Neuron (in vitro differentiated cells): Measurements from ENCODE around the gene PRKCE.

Experiments used
- H2AFZ ChIP-seq: one replicate; pipeline ENCODE4 v1.6.1; 2013; ENCODE audit warnings: low read depth, mild to moderate bottlenecking, inconsistent platforms, low read length, moderate library complexity
- H3K27me3 ChIP-seq: one replicate; pipeline ENCODE4 v1.6.1; 2013; ENCODE audit warnings: low read length; ENCODE audit not compliant: insufficient read depth
- H3K36me3 ChIP-seq: one replicate; pipeline ENCODE4 v1.6.1; 2013; ENCODE audit warnings: low read length; ENCODE audit not compliant: insufficient read depth
- H3K4me1 ChIP-seq: one replicate; pipeline ENCODE4 v1.6.1; 2013; ENCODE audit warnings: low read length; ENCODE audit not compliant: insufficient read depth
- H3K4me3 ChIP-seq: 2 replicates; pipeline ENCODE4 v1.5.1; 2013; ENCODE audit warnings: mild to moderate bottlenecking, low read length, moderate library complexity
- H3K9me3 ChIP-seq: one replicate; pipeline ENCODE4 v1.6.1; 2013; ENCODE audit warnings: low read length

PRKCE gene

DNA sequence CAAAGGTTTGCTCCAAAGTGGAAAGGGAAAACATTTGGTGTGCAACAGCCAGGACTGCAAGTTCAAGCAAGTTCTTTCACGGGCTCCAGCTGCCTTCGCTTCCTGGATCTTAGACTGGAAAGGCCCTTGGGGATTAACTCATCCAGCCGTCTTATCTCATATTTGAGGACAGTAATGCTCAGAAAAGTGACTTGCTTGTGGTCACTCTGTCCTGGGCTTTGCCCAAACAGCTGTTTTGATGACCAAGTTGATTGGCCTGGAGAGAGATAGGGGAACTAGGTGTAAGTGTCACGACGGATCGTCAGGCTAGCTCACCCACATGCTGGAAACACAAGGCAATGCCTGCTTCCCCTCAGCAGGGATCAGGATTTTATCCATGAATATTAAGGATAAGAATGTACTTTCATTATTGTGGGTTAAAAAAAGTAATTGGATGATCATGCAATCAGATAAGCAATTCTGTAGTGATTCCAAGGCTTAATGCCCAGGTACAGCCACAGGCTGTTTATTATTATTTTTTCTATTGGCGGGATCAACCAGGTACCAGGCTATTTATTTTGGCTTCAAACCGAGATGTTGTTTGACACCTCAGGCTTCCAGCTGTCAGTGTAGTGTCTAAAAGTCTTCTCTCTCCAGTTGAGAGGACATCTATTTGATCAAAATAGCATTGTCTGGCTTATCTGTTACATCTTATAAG, 483.2 kb downstream of the PRKCE start:
- no peaks in the 10 kb centered on the region for H3K36me3 ChIP-seq
- H3K4me3 ChIP-seq = no peak overlapping the region
- H3K27me3 ChIP-seq = no peaks in the 10 kb centered on the region

DNA sequence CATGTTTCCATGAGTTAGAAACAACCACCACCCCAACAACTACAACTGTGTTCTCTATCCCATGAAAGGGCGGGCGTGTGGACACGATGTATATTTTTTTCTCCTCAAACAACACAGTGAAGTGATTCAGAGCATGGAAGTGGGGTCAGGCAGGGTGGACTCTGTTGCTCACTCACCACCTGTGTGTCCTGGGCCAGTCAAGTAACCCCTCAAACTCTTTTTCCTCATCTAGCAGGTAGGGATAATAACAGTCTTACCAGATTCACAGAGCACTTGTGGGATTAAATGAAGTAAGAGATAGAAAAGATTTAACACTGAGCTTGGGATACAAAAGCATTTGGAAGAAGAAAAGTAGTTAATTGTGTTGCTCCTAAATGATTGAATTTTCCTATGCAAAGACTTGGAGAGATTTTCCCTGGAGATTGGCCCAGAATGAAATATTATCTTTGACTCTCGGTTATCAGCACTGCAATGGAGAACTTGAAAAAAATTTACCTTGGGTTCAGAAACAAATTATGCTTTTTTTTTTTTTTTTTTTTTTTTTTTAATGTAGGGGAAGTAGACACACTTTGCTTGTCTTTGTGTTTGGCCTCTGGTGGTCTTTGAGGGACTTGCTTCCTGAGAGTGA, 483.9 kb downstream of the PRKCE start:
- Histone ChIP-seq H3K27me3 (no peaks in the 10 kb centered on the region), H3K36me3 (no peaks in the 10 kb centered on the region), H3K4me3 (no peak overlapping the region), H3K9me3 (no peaks in the 10 kb centered on the region), H2AFZ (no peak overlapping the region), H3K4me1 (peaks cover 10% of the 10 kb centered on the region)

More for the DNA sequence above, 483.2 kb downstream of the PRKCE start:
- peaks cover 10% of the 10 kb centered on the region for H3K4me1 ChIP-seq
- H3K9me3 ChIP-seq = no peaks in the 10 kb centered on the region
- H2AFZ ChIP-seq = no peak overlapping the region

DNA sequence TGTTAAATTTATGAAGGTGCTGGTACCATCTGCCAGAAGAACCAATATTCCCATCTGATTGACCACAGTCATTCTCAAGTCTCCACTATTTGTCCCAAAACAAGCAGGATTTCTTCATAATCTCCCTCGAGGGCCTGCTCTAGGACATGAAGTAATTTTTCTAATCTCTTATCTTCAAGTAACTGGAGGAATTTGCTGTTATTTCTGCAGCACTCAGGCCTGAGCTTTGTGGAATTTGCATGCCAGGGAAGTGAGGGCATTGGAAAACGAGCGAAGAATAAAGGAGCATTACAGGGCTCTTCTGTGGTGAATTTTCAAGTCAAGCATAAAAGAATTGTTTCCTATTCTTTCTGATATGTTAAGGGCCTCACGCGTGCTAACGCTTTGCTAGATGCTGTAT, 484.5 kb downstream of the PRKCE start:
- Histone ChIP-seq H3K9me3 (no peaks in the 10 kb centered on the region), H3K4me1 (peaks cover 10% of the 10 kb centered on the region), H3K36me3 (no peaks in the 10 kb centered on the region), H3K4me3 (no peak overlapping the region), H2AFZ (no peak overlapping the region), H3K27me3 (no peaks in the 10 kb centered on the region)

DNA sequence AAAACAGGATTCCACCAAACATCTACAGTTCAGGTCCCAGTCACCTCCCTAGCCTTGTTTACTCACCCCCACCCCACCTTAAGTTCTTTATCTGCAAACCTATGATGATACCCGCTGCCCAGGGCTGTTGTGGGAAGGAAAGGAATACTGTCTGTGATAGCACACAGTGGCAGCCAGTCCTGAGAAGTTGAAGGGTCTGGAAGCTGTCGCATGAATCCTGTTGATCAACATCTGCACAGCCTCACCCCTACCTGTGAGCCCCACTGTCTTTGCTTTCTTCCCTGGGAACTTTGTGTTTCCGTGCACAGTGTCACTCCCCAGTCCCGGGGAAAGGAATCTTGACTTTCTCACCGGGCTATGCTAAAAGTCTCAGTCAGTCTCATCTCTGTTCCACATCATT, 485.0 kb downstream of the PRKCE start:
- no peaks in the 10 kb centered on the region for H3K9me3 ChIP-seq
- no peaks in the 10 kb centered on the region for H3K27me3 ChIP-seq
- no peaks in the 10 kb centered on the region for H3K36me3 ChIP-seq
- peaks cover 10% of the 10 kb centered on the region for H3K4me1 ChIP-seq
- no peak overlapping the region for H2AFZ ChIP-seq
- H3K4me3 ChIP-seq = no peak overlapping the region

DNA sequence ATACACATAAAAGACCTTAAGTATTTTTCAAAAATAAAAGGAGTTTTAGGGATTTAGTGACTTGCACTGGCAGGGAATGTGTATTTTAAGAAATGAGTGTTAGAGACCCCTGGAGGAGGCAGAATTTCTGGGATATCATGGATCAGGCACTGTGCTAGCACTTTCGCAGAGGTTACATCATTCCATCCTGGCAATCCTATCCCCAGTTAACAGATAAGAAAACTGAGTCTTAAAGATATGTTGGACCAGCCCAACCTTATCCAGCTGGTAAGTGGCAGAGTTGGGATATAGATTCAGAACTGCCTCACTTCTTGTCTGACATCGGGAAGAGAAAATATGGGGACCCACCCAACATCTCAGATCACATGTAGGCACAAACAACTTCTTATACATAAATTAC, 485.5 kb downstream of the PRKCE start:
- Histone ChIP-seq H3K4me3 (no peak overlapping the region), H3K36me3 (no peaks in the 10 kb centered on the region), H3K4me1 (peaks cover 10% of the 10 kb centered on the region), H2AFZ (no peak overlapping the region), H3K9me3 (no peaks in the 10 kb centered on the region), H3K27me3 (no peaks in the 10 kb centered on the region)

DNA sequence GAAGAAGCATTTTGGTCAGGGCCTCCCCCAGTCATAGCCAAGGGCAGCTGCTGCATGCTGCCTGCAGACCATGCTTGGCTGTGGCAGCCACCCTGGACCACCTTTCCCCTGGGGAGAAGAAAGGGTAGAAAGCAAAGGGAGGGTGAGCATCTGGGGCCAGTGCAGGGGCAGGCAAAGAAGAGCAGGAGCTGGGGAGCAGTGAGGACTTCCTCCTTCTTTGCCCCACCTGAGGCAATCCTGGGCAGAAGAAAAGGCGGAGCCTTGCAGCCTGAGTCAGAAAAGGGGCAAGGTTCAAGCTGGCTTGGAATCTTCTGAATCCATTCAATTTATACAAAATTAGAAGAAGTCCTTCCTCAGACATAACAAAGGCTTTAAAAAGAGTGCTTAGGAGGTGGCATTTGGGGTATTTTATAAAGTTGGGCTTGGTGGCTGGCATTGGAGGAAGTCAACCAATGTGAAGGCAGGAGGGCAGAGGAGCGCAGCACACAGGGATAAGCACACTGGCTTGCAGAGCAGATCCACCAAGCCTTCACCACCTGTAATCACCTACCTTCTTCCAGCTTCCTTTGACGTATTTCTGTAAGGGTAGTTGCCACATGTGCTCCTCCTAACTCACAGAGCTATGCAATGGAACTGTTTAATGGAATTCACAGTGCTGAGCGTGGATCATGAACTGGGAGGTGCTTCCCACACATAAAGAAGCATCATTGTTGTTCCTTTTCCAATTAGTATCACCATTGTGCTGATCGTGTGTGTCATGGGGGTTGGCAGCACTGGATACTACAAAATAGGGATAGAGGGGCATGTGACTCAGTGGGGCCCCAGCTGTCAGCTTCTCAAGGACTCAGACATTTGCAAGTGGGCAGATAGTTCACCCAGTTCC, 491.3 kb downstream of the PRKCE start:
- Histone ChIP-seq H3K4me3 (no peak overlapping the region), H3K36me3 (no peaks in the 10 kb centered on the region), H2AFZ (no peak overlapping the region), H3K27me3 (no peaks in the 10 kb centered on the region), H3K9me3 (no peaks in the 10 kb centered on the region), H3K4me1 (peaks cover 3% of the 10 kb centered on the region)

DNA sequence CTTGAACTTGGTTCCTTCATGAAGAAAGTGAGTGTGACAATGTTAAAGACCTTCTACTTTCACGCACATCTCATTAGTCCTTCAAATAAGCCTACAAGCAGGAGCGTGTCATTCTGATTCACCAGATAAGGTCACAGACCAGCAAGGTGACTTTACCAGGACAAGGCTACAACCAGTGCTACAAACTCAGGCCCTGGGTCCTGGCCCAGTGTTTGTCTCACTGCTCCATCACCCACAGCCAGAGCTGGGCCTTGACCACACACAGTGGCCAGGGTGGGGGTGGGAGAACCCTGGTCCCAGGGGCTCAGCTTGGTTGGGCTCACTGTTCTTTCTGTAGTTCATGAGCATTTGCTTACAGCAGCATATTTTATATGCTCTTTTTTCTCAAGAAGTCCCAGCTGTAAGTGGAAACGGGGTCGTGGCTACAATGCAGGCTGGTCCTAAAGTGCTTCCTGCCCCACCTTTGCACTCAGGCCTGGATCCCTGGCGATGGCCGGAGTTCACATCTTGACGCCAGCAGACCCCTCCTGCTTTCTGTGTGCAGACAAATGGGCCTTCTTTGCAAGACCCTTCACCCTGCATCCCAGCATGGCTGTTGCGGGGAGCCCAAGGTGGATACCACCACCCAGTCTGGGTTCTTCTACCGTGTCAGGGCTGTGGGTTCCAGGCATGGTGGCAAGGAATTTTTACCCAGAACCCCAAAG, 492.1 kb downstream of the PRKCE start:
- H3K4me3 ChIP-seq = no peak overlapping the region
- no peaks in the 10 kb centered on the region for H3K9me3 ChIP-seq
- H2AFZ ChIP-seq = no peak overlapping the region
- H3K27me3 ChIP-seq = no peaks in the 10 kb centered on the region
- peaks cover 3% of the 10 kb centered on the region for H3K4me1 ChIP-seq
- H3K36me3 ChIP-seq = no peaks in the 10 kb centered on the region

DNA sequence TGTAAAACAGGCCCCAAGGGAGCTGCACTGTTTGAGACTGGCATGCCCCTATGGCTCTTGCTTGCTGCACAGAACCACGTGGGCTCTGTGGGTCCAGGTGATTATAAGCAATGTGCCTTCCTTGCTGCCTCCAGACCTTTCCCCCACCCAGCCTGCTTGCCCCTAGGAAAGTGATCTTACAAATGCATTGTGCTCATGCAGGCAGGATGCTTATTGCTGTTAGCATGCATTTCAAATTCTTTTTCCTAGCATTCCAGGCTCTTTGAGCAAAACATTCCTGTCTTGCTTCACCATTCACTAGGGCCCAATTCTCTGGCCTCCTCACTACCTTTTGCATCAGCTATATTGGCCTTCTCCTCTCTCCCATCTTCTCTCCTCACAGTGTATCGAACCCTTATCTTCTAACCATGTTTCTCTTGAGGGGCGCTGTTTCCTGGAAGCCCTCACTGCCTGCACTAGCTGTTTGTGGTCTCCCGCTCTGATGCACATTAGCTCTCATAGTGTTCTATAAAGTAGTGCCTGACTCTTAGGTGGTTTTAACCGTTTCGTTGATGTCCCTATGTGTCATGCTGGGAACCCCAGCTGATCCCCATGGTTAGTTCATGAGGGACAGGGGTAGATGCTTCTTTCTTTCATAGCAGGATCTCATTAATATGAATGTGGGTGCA, 492.8 kb downstream of the PRKCE start:
- Histone ChIP-seq H2AFZ (no peak overlapping the region), H3K36me3 (no peaks in the 10 kb centered on the region), H3K27me3 (no peaks in the 10 kb centered on the region), H3K4me1 (peaks cover 3% of the 10 kb centered on the region), H3K4me3 (no peak overlapping the region), H3K9me3 (no peaks in the 10 kb centered on the region)

DNA sequence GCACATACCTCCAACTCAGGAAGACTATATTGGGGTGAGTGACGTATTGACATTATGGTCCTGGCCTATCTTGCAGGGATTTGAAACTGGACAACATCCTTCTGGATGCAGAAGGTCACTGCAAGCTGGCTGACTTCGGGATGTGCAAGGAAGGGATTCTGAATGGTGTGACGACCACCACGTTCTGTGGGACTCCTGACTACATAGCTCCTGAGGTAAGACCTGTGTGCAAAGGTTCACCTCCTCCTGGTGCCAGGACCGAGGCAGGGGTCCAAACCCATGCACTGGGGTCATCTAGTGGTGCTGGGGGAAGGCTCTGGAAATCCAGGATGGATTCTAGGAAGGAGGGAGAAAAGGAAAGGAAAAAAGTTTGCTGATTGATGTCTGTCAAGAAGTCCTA, 493.5 kb downstream of the PRKCE start:
- Histone ChIP-seq H3K4me1 (peaks cover 3% of the 10 kb centered on the region), H3K4me3 (no peak overlapping the region), H3K27me3 (no peaks in the 10 kb centered on the region), H3K36me3 (no peaks in the 10 kb centered on the region), H3K9me3 (no peaks in the 10 kb centered on the region), H2AFZ (no peak overlapping the region)

DNA sequence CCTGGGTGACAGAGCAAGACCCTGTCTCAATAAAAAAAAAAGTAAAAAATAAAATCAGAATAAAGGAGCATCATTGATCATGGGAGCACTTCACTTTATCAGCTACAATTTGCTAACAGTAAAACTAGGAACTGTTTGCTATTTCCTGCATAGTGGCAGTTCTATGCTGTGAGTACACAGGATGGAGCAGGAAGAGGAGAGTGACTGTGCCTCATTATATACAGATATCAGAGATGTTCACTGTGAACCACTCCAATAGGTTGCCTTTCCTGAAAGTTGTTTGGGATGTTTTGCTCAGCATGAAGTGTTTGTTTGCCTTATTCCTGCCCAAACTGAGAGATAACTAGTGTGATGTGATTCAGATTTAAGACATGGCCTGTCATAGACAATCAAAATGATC, 494.4 kb downstream of the PRKCE start:
- Histone ChIP-seq H3K36me3 (no peaks in the 10 kb centered on the region), H2AFZ (no peak overlapping the region), H3K27me3 (no peaks in the 10 kb centered on the region), H3K4me3 (no peak overlapping the region), H3K9me3 (no peaks in the 10 kb centered on the region), H3K4me1 (peaks cover 3% of the 10 kb centered on the region)

DNA sequence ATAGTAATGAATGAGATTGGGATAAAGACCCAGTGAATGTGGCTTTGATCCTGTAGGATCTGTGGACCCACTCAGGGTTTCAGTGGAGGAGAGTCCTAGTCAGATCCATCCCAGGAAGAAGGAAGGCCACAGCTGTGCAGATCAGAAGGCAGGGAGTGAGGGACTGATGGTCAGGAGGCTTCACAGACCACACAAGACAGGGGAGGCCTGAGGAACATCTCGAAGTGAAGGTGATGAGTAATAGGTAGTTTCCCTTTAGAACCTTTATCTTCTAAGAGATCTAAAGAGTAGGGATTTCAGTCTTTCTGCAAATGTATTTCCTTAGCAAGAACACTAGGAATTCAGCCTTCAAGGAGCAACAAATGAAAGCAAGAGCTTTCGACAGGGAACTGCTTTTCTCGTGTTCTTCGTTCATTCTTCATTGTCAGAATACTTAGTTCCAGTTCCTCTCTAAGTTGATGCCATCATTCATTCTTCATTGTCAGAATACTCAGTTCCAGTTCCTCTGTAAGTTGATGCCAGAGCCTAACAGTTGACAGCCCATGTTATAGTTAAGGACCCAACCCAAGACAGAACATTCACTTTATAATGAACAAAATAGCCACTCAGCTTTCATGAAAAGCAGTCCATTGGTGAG, 495.5 kb downstream of the PRKCE start:
- H3K9me3 ChIP-seq = no peaks in the 10 kb centered on the region
- no peaks in the 10 kb centered on the region for H3K36me3 ChIP-seq
- no peaks in the 10 kb centered on the region for H3K27me3 ChIP-seq
- H2AFZ ChIP-seq = no peak overlapping the region
- no peak overlapping the region for H3K4me3 ChIP-seq
- peaks cover 3% of the 10 kb centered on the region for H3K4me1 ChIP-seq

DNA sequence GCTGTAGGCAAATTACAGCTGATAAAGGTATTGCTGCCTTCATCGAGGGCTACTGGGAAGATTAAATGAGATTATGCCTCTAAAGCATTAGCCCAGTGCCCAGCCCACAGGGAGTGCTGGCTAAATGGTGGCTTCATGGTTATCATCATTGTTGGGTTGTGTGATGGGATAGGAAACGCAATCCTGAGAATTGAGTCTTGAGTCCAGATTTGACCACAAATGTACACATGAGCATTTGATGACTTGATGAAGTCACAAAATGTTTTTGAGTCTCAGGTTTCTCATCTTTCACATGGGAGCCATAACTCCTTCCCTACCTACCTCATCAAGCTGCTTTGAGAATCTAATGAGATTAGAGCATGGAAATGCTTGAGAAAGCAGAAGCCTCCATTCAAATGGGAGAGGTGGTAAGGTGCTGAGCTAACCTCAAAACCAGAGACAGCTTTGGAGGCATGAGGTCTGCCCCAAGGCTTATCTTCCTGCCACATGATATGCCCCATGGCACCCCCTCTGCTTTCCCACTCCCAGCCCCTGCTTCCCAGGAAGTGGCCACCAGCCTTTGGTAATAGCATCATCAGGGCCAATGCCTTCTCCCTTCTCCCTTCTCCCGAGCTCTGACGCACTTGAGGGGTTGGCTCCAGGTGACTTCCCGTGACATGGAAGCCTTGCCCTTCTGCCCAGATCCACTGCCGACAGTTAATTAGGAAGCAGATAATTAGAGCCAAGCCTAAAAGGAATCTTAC, 496.3 kb downstream of the PRKCE start:
- H3K9me3 ChIP-seq = no peaks in the 10 kb centered on the region
- H3K36me3 ChIP-seq = no peaks in the 10 kb centered on the region
- H2AFZ ChIP-seq = no peak overlapping the region
- H3K27me3 ChIP-seq = no peaks in the 10 kb centered on the region
- peaks cover 2% of the 10 kb centered on the region for H3K4me1 ChIP-seq
- H3K4me3 ChIP-seq = no peak overlapping the region
